Cortex of kidney (tissue), 1 donor: ENCODE measurements around the gene CASP9.

Source experiments
- DNase-seq: peaks from one replicate; lab custom pipeline; 2025; lab: John Stamatoyannopoulos, UW

Gene CASP9

GRCh38 chr1:15524021-15524282, at the start of gene CASP9:
Gene CASP9, minus strand, starts transcription at chr1:15524215. Its CDS starts 15 bp downstream, at chr1:15524200.
- DNase-seq = no peak

- DNase-seq = no peak
These were observed 49.5 kb upstream of the CASP9 start for GRCh38 chr1:15573477-15573876.

GRCh38 chr1:15571266-15571665, 47.3 kb upstream of the CASP9 start:
- DNase-seq = no peak

GRCh38 chr1:15570861-15571260, 46.8 kb upstream of the CASP9 start:
- DNase-seq = no peak

- DNase-seq = no peak
These were observed 44.5 kb upstream of the CASP9 start for GRCh38 chr1:15568387-15569073.

- no peak for DNase-seq
These were observed 35.3 kb upstream of the CASP9 start for GRCh38 chr1:15559189-15559810.

- no peak for DNase-seq
These were observed 34.5 kb upstream of the CASP9 start for GRCh38 chr1:15558516-15558915.

- no peak for DNase-seq
These were observed 33.6 kb upstream of the CASP9 start for GRCh38 chr1:15557594-15557993.

- DNase-seq = no peak
These were observed 33.0 kb upstream of the CASP9 start for GRCh38 chr1:15557008-15557407.

- no peak for DNase-seq
These were observed 26.6 kb upstream of the CASP9 start for GRCh38 chr1:15550573-15550972.

- DNase-seq = no peak
These were observed 22.6 kb upstream of the CASP9 start for GRCh38 chr1:15546641-15547040.

- no peak for DNase-seq
These were observed 19.9 kb upstream of the CASP9 start for GRCh38 chr1:15543589-15544568.

- no peak for DNase-seq
These were observed 19.2 kb upstream of the CASP9 start for GRCh38 chr1:15543251-15543588.

- no peak for DNase-seq
These were observed 18.6 kb upstream of the CASP9 start for GRCh38 chr1:15542388-15543250.

- no peak for DNase-seq
These were observed 17.3 kb upstream of the CASP9 start for GRCh38 chr1:15541231-15541792.

- no peak for DNase-seq
These were observed 16.2 kb upstream of the CASP9 start for GRCh38 chr1:15540186-15540585.

- no peak for DNase-seq
These were observed 14.8 kb upstream of the CASP9 start for GRCh38 chr1:15538771-15539170.

GRCh38 chr1:15531682-15532081, 7.7 kb upstream of the CASP9 start:
- no peak for DNase-seq

- DNase-seq = no peak
These were observed 7.0 kb upstream of the CASP9 start for GRCh38 chr1:15531003-15531402.

GRCh38 chr1:15526490-15527339, 2.7 kb upstream of the CASP9 start, which contains the start of gene DNAJC16:
Gene DNAJC16, plus strand, starts transcription at chr1:15526848. Its CDS starts 2,258 bp downstream, at chr1:15529106.
- no peak for DNase-seq

GRCh38 chr1:15526021-15526489, 2.0 kb upstream of the CASP9 start:
- DNase-seq = no peak
